Endodermal cell (in vitro differentiated cells): ENCODE results near the gene CNOT6. TPM values are rescaled to one million over a fixed set of nuclear protein-coding genes. Genes with fewer than 3 reads are reported as not detected.
"Not testable (repeated sequence)": the region's sequence is repeated elsewhere in the genome, so short reads cannot be mapped to it uniquely, and the experiment has no call there.

ENCODE experiments used
- DNase-seq: peaks from one replicate; pipeline ENCODE4 v3.0.0-alpha.2; 2017
- H3K27ac ChIP-seq: 2 replicates; pipeline ENCODE4 v1.5.1; 2013; ENCODE audit warnings: mild to moderate bottlenecking, low read depth, low read length, moderate library complexity
- H3K27me3 ChIP-seq: 2 replicates; pipeline ENCODE4 v1.6.1; 2013; ENCODE audit warnings: mild to moderate bottlenecking, low read length, moderate library complexity; ENCODE audit not compliant: insufficient read depth, control insufficient read depth, poor library complexity, severe bottlenecking
- H3K36me3 ChIP-seq: 2 replicates; pipeline ENCODE4 v1.7.0; 2013; ENCODE audit warnings: mild to moderate bottlenecking, low read length, moderate library complexity; ENCODE audit not compliant: control insufficient read depth, insufficient read depth
- H3K4me1 ChIP-seq: one replicate; pipeline ENCODE4 v1.7.0; 2013; ENCODE audit warnings: low read length; ENCODE audit not compliant: control insufficient read depth, insufficient read depth
- H3K4me3 ChIP-seq: 2 replicates; pipeline ENCODE4 v1.5.1; 2013; ENCODE audit warnings: mild to moderate bottlenecking, low read length, moderate library complexity
- H3K9ac ChIP-seq: 2 replicates; pipeline ENCODE4 v1.6.1; 2013; ENCODE audit warnings: mild to moderate bottlenecking, low read length, moderate library complexity; ENCODE audit not compliant: poor library complexity, severe bottlenecking; ENCODE audit errors: extremely low read depth
- H3K9me3 ChIP-seq: 2 replicates; pipeline ENCODE4 v1.6.1; 2013; ENCODE audit warnings: mild to moderate bottlenecking, low read length, moderate library complexity; ENCODE audit not compliant: control insufficient read depth
- H3K27ac Mint-ChIP-seq: 2 replicates; pipeline ENCODE4 v1.8.0; 2020; ENCODE audit warnings: mixed read lengths
- H3K27me3 Mint-ChIP-seq: 2 replicates; pipeline ENCODE4 v1.8.0; 2021; ENCODE audit warnings: mild to moderate bottlenecking, mixed read lengths; ENCODE audit not compliant: insufficient read depth
- H3K36me3 Mint-ChIP-seq: 2 replicates; pipeline ENCODE4 v1.8.0; 2020; ENCODE audit warnings: low read depth, mixed read lengths
- H3K4me1 Mint-ChIP-seq: 2 replicates; pipeline ENCODE4 v1.8.0; 2020; ENCODE audit warnings: mixed read lengths
- H3K4me3 Mint-ChIP-seq: 2 replicates; pipeline ENCODE4 v1.8.0; 2020; ENCODE audit warnings: mild to moderate bottlenecking, moderate library complexity, mixed read lengths
- H3K9me3 Mint-ChIP-seq: 2 replicates; pipeline ENCODE4 v1.8.0; 2020; ENCODE audit warnings: mild to moderate bottlenecking, mixed read lengths
- CTCF ChIP-seq: fragments of 200-600 bp; sonication (generic); conservative IDR thresholded peaks from 2 replicates; pipeline ENCODE4 v1.5.0; 2021; ENCODE audit warnings: antibody characterized with exemption, mild to moderate bottlenecking
- WGBS, 2 experiments: methylation state at CpG; one replicate each; pipeline versions ENCODE4 v1.1.5 to v1.1.7; 2013; ENCODE audit warnings: missing lambda C conversion rate in 2 of 2, mixed read lengths in 1 of 2; ENCODE audit not compliant: insufficient coverage in 1 of 2, insufficient read length in 1 of 2; 5-methylcytosine and 5-hydroxymethylcytosine counted together
- total RNA-seq, 2 donors: library from RNA; stranded (reverse); fragmentation: NEBNext Ultra II Directional in 1 of 2; extraction: Animal tissue kit (Norgen Biotek cat#: 25700) in 1 of 2; gene quantifications; 2 replicates in 1 of 2; 3 replicates in 1 of 2; pipeline ENCODE4 v1.2.1, GENCODE V29; 2021

The CNOT6 gene
- total RNA-seq, 2 donors from 2014 or later = 40.4 to 42.9 TPM

GRCh38 chr5:180474569-180474968 is 19.6 kb upstream of the CNOT6 start:
- Histone ChIP-seq H3K4me3 (no peak overlapping the region), H3K9me3 (no peaks in the 10 kb centered on the region), H3K27ac (no peak overlapping the region), H3K4me1 (no peaks in the 10 kb centered on the region), H3K27me3 (no peaks in the 10 kb centered on the region), H3K9ac (no peak overlapping the region), H3K36me3 (no peaks in the 10 kb centered on the region)
- Mint-ChIP-seq H3K4me1 (no peaks in the 10 kb centered on the region), H3K36me3 (no peaks in the 10 kb centered on the region), H3K27me3 (peaks cover 1% of the 10 kb centered on the region), H3K4me3 (no peak overlapping the region), H3K27ac (no peak overlapping the region), H3K9me3 (peaks cover 2% of the 10 kb centered on the region)
- TF ChIP-seq CTCF = no peak
- WGBS, 2 experiments = 94 to 97% methylated on average over 11 of the region's 11 CpGs
- no peak for DNase-seq

- H3K4me3 Mint-ChIP-seq, H3K36me3 ChIP-seq, H3K9me3 ChIP-seq, H3K27me3 ChIP-seq, H3K27me3 Mint-ChIP-seq, H3K9me3 Mint-ChIP-seq, DNase-seq, H3K4me3 ChIP-seq, H3K27ac Mint-ChIP-seq, H3K36me3 Mint-ChIP-seq, H3K4me1 ChIP-seq, H3K4me1 Mint-ChIP-seq, H3K9ac ChIP-seq, H3K27ac ChIP-seq: not testable (repeated sequence)
- 97 to 98% methylated on average over 19 to 20 of the region's 20 CpGs for WGBS, 2 experiments
Measured at GRCh38 chr5:180475969-180476524, 18.1 kb upstream of the CNOT6 start.

DNA sequence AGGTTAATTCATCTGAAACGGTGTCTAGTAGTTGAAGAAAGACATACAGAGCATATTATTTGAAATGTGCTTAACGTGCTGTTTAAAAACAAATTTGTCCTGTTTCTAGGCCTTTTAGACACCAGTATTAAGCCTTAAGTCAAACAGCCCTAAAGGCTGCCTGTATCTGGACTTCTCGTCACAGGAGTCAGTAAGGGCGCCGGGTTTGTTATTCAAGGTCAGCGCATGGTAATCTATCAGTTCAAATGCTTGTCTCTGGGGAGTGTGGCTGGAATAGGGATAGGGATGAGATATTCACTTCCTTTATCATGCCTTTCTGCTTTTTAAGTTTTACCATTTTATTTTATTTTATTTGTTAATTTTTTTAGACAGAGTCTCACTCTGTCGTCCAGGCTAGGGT is 9.4 kb upstream of the CNOT6 start:
- H3K9me3 ChIP-seq = peaks cover 4% of the 10 kb centered on the region
- H3K9me3 Mint-ChIP-seq = peaks cover 28% of the 10 kb centered on the region

More for the DNA sequence above, 9.4 kb upstream of the CNOT6 start:
- Histone ChIP-seq H3K36me3 (no peaks in the 10 kb centered on the region), H3K27ac (no peak overlapping the region), H3K9ac (no peak overlapping the region), H3K4me3 (no peak overlapping the region), H3K4me1 (no peaks in the 10 kb centered on the region), H3K27me3 (no peaks in the 10 kb centered on the region)
- peaks cover 4% of the 10 kb centered on the region for H3K36me3 Mint-ChIP-seq
- 83 to 84% methylated on average over 5 to 7 of the region's 7 CpGs for WGBS, 2 experiments
- peaks cover 6% of the 10 kb centered on the region for H3K4me1 Mint-ChIP-seq
- no peak overlapping the region for H3K4me3 Mint-ChIP-seq
- no peak for DNase-seq
- TF ChIP-seq CTCF = no peak
- no peaks in the 10 kb centered on the region for H3K27me3 Mint-ChIP-seq
- H3K27ac Mint-ChIP-seq = no peak overlapping the region
